HepG2 (cell line): ENCODE data around the gene LANCL1. TPM values are rescaled to one million over a fixed set of nuclear protein-coding genes. Genes with fewer than 3 reads are reported as not detected.

Experiments used
- AGO1 ChIP-seq: fragments of 200-400 bp; formaldehyde crosslinking; IDR thresholded peaks from 2 replicates; pipeline ENCODE4 v1.6.1; 2017; ENCODE audit warnings: mild to moderate bottlenecking, low read depth, low read length, moderate library complexity; ENCODE audit not compliant: poor library complexity, severe bottlenecking
- ASH2L ChIP-seq: fragments of 300-600, 200-600 bp; sonication (generic); IDR thresholded peaks from 2 replicates; pipeline ENCODE4 v1.7.0; 2017; ENCODE audit warnings: low read depth, mild to moderate bottlenecking, moderate library complexity, mixed read lengths, low read length; ENCODE audit not compliant: insufficient read length
- ATRX ChIP-seq: sonication (generic); formaldehyde crosslinking; IDR thresholded peaks from 2 replicates; pipeline ENCODE4 v1.4.0; 2020; ENCODE audit warnings: missing genetic modification reagents, borderline replicate concordance
- DNMT1 ChIP-seq: sonication (generic); formaldehyde crosslinking; IDR thresholded peaks from 2 replicates; pipeline ENCODE4 v1.5.1; 2020; ENCODE audit warnings: mild to moderate bottlenecking, missing genetic modification reagents
- FOXK1 ChIP-seq: sonication (generic); formaldehyde crosslinking; IDR thresholded peaks from 2 replicates; pipeline ENCODE4 v1.4.0; 2020; ENCODE audit warnings: low read depth, missing genetic modification reagents, borderline replicate concordance
- GABPB1 ChIP-seq: IDR thresholded peaks from 2 replicates; pipeline ENCODE4 v1.6.1; 2016; ENCODE audit warnings: mild to moderate bottlenecking, missing genetic modification reagents, moderate library complexity, missing compliant biosample characterization
- HNF4A ChIP-seq: sonication (generic); formaldehyde crosslinking; IDR thresholded peaks from 2 replicates; pipeline ENCODE4 v1.4.0; 2020; ENCODE audit warnings: missing genetic modification reagents
- ONECUT2 ChIP-seq: sonication (generic); formaldehyde crosslinking; IDR thresholded peaks from 2 replicates; pipeline ENCODE4 v1.4.0; 2020; ENCODE audit warnings: missing genetic modification reagents
- PCBP2 ChIP-seq: fragments of 200-400 bp; formaldehyde crosslinking; optimal IDR thresholded peaks from 2 replicates; pipeline ENCODE3; 2018; ENCODE audit warnings: low read length, low read depth; ENCODE audit not compliant: poor library complexity, severe bottlenecking
- POLR2G ChIP-seq: fragments of 200-400 bp; formaldehyde crosslinking; IDR thresholded peaks from 2 replicates; pipeline ENCODE4 v1.6.1; 2018; ENCODE audit warnings: mild to moderate bottlenecking, low read depth, low read length, moderate library complexity
- PRMT3 ChIP-seq: sonication (generic); formaldehyde crosslinking; IDR thresholded peaks from 2 replicates; pipeline ENCODE4 v1.8.1; 2022; ENCODE audit warnings: low read depth, mild to moderate bottlenecking, moderate library complexity, missing genetic modification reagents, borderline replicate concordance
- SALL1 ChIP-seq: sonication (generic); formaldehyde crosslinking; IDR thresholded peaks from 2 replicates; pipeline ENCODE4 v1.8.0; 2022; ENCODE audit warnings: mild to moderate bottlenecking, missing genetic modification reagents
- TEAD3 ChIP-seq: optimal IDR thresholded peaks from 2 replicates; pipeline ENCODE3; 2016; ENCODE audit warnings: borderline replicate concordance
- THYN1 ChIP-seq: sonication (generic); formaldehyde crosslinking; IDR thresholded peaks from 2 replicates; pipeline ENCODE4 v1.8.1; 2023; ENCODE audit warnings: low read depth, mild to moderate bottlenecking, moderate library complexity, missing genetic modification reagents, borderline replicate concordance
- ZBTB7B ChIP-seq: sonication (generic); formaldehyde crosslinking; IDR thresholded peaks from 2 replicates; pipeline ENCODE4 v1.4.0; 2020; ENCODE audit warnings: missing genetic modification reagents
- ZMYM2 ChIP-seq: sonication (generic); formaldehyde crosslinking; IDR thresholded peaks from 2 replicates; pipeline ENCODE4 v1.8.0; 2022; ENCODE audit warnings: mild to moderate bottlenecking, missing genetic modification reagents
- ZNF34 ChIP-seq: sonication (generic); formaldehyde crosslinking; IDR thresholded peaks from 2 replicates; pipeline ENCODE4 v1.4.0; 2020; ENCODE audit warnings: mild to moderate bottlenecking, missing genetic modification reagents, borderline replicate concordance
- ZNF451 ChIP-seq: sonication (generic); formaldehyde crosslinking; IDR thresholded peaks from 2 replicates; pipeline ENCODE4 v1.5.0; 2020; ENCODE audit warnings: mild to moderate bottlenecking, missing genetic modification reagents
- ZNF468 ChIP-seq: sonication (generic); formaldehyde crosslinking; IDR thresholded peaks from 2 replicates; pipeline ENCODE4 v1.8.0; 2022; ENCODE audit warnings: mild to moderate bottlenecking, moderate library complexity, missing genetic modification reagents
- ZNF761 ChIP-seq: sonication (generic); formaldehyde crosslinking; conservative IDR thresholded peaks from 2 replicates; pipeline ENCODE4 v1.4.0; 2020; ENCODE audit warnings: mild to moderate bottlenecking, missing genetic modification reagents
- ZSCAN30 ChIP-seq: sonication (generic); formaldehyde crosslinking; IDR thresholded peaks from 2 replicates; pipeline ENCODE4 v1.5.0; 2020; ENCODE audit warnings: mild to moderate bottlenecking, missing genetic modification reagents
- polyA plus RNA-seq, 8 experiments: library from polyadenylated mRNA; depleted of rRNA in 3 of 8; stranded (reverse) in 7 of 8; unstranded in 1 of 8; fragments of >200 nt; fragmentation: Illumina TruSeq in 4 of 8; extraction: Trizol in 4 of 8; gene quantifications; 2 replicates each; pipeline versions ENCODE4 v1.2.1 to v1.2.3, GENCODE V29; 2011 to 2016; ENCODE audit warnings: low read depth in 4 of 8, missing spikeins in 1 of 8, mixed read lengths in 1 of 8; ENCODE audit not compliant: insufficient read depth in 1 of 8
- total RNA-seq, 5 experiments: library from RNA; depleted of rRNA; stranded (reverse); fragments of >200 nt; fragmentation: Illumina TruSeq; extraction: Trizol; gene quantifications; 2 replicates each; pipeline ENCODE4 v1.2.3, GENCODE V29; 2016; ENCODE audit warnings: low read depth in 1 of 5
- TF ChIP-seq, protein P1 (sequence below): IDR thresholded peaks from 2 replicates; pipeline ENCODE4 v1.4.0; 2020; ENCODE audit warnings: mild to moderate bottlenecking, missing genetic modification reagents
- TF ChIP-seq, protein P2 (sequence below): sonication (generic); formaldehyde crosslinking; IDR thresholded peaks from 2 replicates; pipeline ENCODE4 v1.8.0; 2022; ENCODE audit warnings: missing genetic modification reagents, low read depth, mild to moderate bottlenecking, borderline replicate concordance
- TF ChIP-seq, protein P3 (sequence below): sonication (generic); formaldehyde crosslinking; IDR thresholded peaks from 2 replicates; pipeline ENCODE4 v1.5.0; 2020; ENCODE audit warnings: missing genetic modification reagents

The LANCL1 gene
- total and polyA plus RNA-seq, 2 of the 13 experiments (the other 11 are each of a cell fraction or from before 2014, with no cell fraction given) = 53.5 to 67.7 TPM

DNA sequence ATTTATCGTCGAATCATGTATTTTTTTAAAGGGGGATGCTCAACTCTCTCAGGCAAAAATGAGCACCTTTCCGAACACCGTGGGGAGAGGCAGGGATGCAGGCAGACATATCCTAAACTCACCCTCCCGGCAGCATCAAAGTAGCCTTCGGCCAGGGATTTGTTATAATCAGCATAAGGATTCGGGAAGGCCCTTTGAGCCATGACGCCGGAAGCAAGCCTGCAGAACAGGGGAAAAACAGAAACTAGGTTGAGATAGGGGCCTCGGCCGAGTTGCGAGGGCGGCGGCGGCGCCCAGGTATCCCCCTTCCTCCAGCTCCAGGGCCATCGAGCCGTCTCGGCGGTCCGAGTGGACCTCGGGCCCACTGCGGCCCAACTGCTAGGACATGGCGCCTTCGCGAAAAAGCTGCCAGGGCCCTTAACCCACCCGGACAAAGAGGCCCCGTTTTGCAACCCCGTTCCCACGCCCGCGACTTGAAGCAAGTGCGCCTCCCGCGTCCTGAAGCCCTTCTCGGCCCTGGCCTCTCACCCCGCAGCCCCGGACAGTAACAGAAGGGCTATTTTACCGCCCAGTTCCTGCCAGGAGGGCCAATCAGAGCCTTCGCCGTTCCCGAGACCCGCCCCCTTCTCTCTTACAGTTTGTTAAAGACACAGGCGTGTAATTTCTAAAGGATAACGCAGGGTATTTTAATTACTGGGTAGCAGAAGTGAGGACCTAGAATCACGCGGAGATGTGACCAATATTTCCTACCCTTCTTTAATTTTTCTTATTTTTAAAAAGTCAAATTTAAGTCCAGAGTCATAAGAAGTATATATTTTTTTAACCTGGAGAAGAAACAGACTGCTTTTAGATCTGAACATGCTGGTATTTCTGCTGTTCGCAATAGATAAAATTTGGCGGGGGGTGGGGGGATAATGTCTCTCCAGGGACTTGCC lies at the start of gene LANCL1 (continued):
- TF ChIP-seq ZMYM2 = peak; percentile 52; the same call in 1 of the 2 replicates
- TF ChIP-seq THYN1 (CRISPR knock-in tag) = no peak
- no peak for TF ChIP-seq PCBP2
- TF ChIP-seq, protein P1, sequence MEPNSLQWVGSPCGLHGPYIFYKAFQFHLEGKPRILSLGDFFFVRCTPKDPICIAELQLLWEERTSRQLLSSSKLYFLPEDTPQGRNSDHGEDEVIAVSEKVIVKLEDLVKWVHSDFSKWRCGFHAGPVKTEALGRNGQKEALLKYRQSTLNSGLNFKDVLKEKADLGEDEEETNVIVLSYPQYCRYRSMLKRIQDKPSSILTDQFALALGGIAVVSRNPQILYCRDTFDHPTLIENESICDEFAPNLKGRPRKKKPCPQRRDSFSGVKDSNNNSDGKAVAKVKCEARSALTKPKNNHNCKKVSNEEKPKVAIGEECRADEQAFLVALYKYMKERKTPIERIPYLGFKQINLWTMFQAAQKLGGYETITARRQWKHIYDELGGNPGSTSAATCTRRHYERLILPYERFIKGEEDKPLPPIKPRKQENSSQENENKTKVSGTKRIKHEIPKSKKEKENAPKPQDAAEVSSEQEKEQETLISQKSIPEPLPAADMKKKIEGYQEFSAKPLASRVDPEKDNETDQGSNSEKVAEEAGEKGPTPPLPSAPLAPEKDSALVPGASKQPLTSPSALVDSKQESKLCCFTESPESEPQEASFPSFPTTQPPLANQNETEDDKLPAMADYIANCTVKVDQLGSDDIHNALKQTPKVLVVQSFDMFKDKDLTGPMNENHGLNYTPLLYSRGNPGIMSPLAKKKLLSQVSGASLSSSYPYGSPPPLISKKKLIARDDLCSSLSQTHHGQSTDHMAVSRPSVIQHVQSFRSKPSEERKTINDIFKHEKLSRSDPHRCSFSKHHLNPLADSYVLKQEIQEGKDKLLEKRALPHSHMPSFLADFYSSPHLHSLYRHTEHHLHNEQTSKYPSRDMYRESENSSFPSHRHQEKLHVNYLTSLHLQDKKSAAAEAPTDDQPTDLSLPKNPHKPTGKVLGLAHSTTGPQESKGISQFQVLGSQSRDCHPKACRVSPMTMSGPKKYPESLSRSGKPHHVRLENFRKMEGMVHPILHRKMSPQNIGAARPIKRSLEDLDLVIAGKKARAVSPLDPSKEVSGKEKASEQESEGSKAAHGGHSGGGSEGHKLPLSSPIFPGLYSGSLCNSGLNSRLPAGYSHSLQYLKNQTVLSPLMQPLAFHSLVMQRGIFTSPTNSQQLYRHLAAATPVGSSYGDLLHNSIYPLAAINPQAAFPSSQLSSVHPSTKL = peak; percentile 66
- TF ChIP-seq AGO1 = peak; percentile 39
- peak; percentile 26 for TF ChIP-seq TEAD3 (CRISPR knock-in tag)
- TF ChIP-seq ONECUT2 (CRISPR knock-in tag) = 0 out of 2 replicates have a peak, but pooled peaks have one; percentile 42
- TF ChIP-seq HNF4A (CRISPR knock-in tag) = no peak
- TF ChIP-seq SALL1 (CRISPR knock-in tag) = peak; percentile 89
- TF ChIP-seq, protein P2, sequence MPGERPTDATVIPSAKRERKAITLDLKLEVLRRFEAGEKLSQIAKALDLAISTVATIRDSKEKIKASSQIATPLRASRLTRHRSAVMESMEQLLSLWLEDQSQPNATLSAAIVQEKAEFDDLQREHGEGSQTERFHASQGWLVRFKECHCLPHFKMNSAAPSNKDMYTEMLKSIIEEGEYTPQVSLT (CRISPR knock-in tag) = no peak; the same call in 1 of the 2 replicates
- TF ChIP-seq POLR2G = peak; percentile 98
- 0 out of 2 replicates have a peak, but pooled peaks have one; percentile 73 for TF ChIP-seq ZNF451
- no peak for TF ChIP-seq ZNF468 (CRISPR knock-in tag)
- TF ChIP-seq ZNF761 (CRISPR knock-in tag) = peak; percentile 89; the same call in 1 of the 2 replicates
- TF ChIP-seq ASH2L = peak; percentile 97
- no peak for TF ChIP-seq DNMT1 (CRISPR knock-in tag)
- TF ChIP-seq, protein P3, sequence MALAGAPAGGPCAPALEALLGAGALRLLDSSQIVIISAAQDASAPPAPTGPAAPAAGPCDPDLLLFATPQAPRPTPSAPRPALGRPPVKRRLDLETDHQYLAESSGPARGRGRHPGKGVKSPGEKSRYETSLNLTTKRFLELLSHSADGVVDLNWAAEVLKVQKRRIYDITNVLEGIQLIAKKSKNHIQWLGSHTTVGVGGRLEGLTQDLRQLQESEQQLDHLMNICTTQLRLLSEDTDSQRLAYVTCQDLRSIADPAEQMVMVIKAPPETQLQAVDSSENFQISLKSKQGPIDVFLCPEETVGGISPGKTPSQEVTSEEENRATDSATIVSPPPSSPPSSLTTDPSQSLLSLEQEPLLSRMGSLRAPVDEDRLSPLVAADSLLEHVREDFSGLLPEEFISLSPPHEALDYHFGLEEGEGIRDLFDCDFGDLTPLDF = peak; percentile 74
- peak; percentile 93 for TF ChIP-seq GABPB1 (CRISPR knock-in tag)
- peak; percentile 79; the same call in 1 of the 2 replicates for TF ChIP-seq ZBTB7B
- TF ChIP-seq ZSCAN30 (CRISPR knock-in tag) = no peak
- no peak for TF ChIP-seq ATRX (CRISPR knock-in tag)
- no peak for TF ChIP-seq ZNF34 (CRISPR knock-in tag)
- TF ChIP-seq PRMT3 (CRISPR knock-in tag) = peak; percentile 43; the same call in 1 of the 2 replicates
- TF ChIP-seq FOXK1 (CRISPR knock-in tag) = peak; percentile 73; the same call in 1 of the 2 replicates
